Measurements from ENCODE around the gene POLR2H. TPM values are rescaled to one million over a fixed set of nuclear protein-coding genes. Genes with fewer than 3 reads are reported as not detected.

POLR2H gene
- polyA plus RNA-seq, 1 of the 3 experiments (the other 2 are of a cell fraction): 206 TPM

- TF ChIP-seq FOXJ3 (CRISPR knock-in tag; IDR thresholded peaks at IDR 0.05): peak; percentile 56; the same call in 1 of the 2 replicates
- peak; percentile 78 for TF ChIP-seq ELF1 (IDR thresholded peaks at IDR 0.05)
- TF ChIP-seq RAD21 (IDR thresholded peaks at IDR 0.05; ENCODE audit: low read length): no peak; the same call in 1 of the 2 replicates
- peak; percentile 94 for TF ChIP-seq GABPA (IDR thresholded peaks at IDR 0.05; ENCODE audit: low read depth)
- peak; percentile 23; the same call in 1 of the 2 replicates for TF ChIP-seq RFX5 (IDR thresholded peaks at IDR 0.05; ENCODE audit: low read length)
- no peak for TF ChIP-seq MEF2A (IDR thresholded peaks at IDR 0.05; ENCODE audit: borderline replicate concordance, low read depth)
- 0 out of 2 replicates have a peak, but pooled peaks have one; percentile 11 for TF ChIP-seq RCOR1 (IDR thresholded peaks at IDR 0.05; ENCODE audit: low read length)
- no peak for TF ChIP-seq SMC3 (IDR thresholded peaks at IDR 0.05; ENCODE audit: low read depth, low read length)
- peak; percentile 57 for TF ChIP-seq CTCF (IDR thresholded peaks at IDR 0.05)
- TF ChIP-seq TAF1 (IDR thresholded peaks at IDR 0.05; ENCODE audit: borderline replicate concordance, low read depth, low read length): peak; percentile 79
- TF ChIP-seq MXI1 (IDR thresholded peaks at IDR 0.05; ENCODE audit: low read depth, low read length): peak; percentile 87
- TF ChIP-seq EZH2phosphoT487 (IDR thresholded peaks at IDR 0.05; ENCODE audit: borderline replicate concordance, low read depth): no peak
Observed at GRCh38 chr3:184362668-184363546, 1.4 kb downstream of the POLR2H start (continued).

GRCh38 chr3:184366619-184367289 lies 5.2 kb downstream of the POLR2H start:
- H3K4me1 ChIP-seq (ENCODE audit: control insufficient read depth in 1 of 2, insufficient read depth in 2 of 2, low read depth in 1 of 2, low read length in 1 of 2): peaks cover 8 to 29% of the 10 kb centered on the region in 2 experiments; a peak in 3 of 4 replicates
- H3K4me2 ChIP-seq: peak overlapping the region; percentile 42; the same call in 1 of the 2 replicates
- H3K9ac ChIP-seq: no peak overlapping the region
- H3K27ac ChIP-seq (ENCODE audit: low read depth in 2 of 2, low read length in 1 of 2): peak overlapping the region in 1 of 2 experiments; percentile 48; a peak in 1 of 4 replicates
- no peak overlapping the region for H3K4me3 ChIP-seq (ENCODE audit: low read depth in 2 of 2, low read length in 1 of 2)
- DNase-seq: no peak
- 88% methylated on average over 5 of the region's 5 CpGs for WGBS (ENCODE audit: low lambda C conversion rate)
- no peak overlapping the region for H2AFZ ChIP-seq (ENCODE audit: low read depth)
- CTCF ChIA-PET: interaction anchor here (0.6 to 11.1 kb wide), 4 partner anchors 16 to 176 kb away, joined by 3 to 165 read pairs (median 3); no protein-coding TSS in a partner anchor
- no peaks in the 10 kb centered on the region for H3K27me3 ChIP-seq (ENCODE audit: insufficient read depth)
- peaks cover 29 to 31% of the 10 kb centered on the region in 2 experiments for H3K36me3 ChIP-seq (replicated peaks in 1 of 2; ENCODE audit: control insufficient read depth in 1 of 2, insufficient read depth in 2 of 2, low read length in 1 of 2)
- H3F3A ChIP-seq (replicated peaks; ENCODE audit: insufficient read depth): peaks cover 51% of the 10 kb centered on the region
- peaks cover 43% of the 10 kb centered on the region for H4K20me1 ChIP-seq (ENCODE audit: insufficient read depth)
- H3K9me3 ChIP-seq: no peaks in the 10 kb centered on the region
- H3K9me2 ChIP-seq: no peaks in the 10 kb centered on the region
- POLR2A ChIA-PET: no interaction called here
- TF ChIP-seq IRF3 (IDR thresholded peaks at IDR 0.05; ENCODE audit: low read depth, low read length): no peak
- peak; percentile 33 for TF ChIP-seq TCF12 (IDR thresholded peaks at IDR 0.05)
- no peak for TF ChIP-seq RXRA (IDR thresholded peaks at IDR 0.05; ENCODE audit: borderline replicate concordance, low read depth)
- H3K79me2 ChIP-seq (ENCODE audit: insufficient read depth): peaks cover 33% of the 10 kb centered on the region

Measured in SK-N-SH (cell line).